ENCODE results near the gene TSPAN11. TPM values are rescaled to one million over a fixed set of nuclear protein-coding genes. Genes with fewer than 3 reads are reported as not detected.

TSPAN11 gene
- total RNA-seq, 2 experiments from 2014 or later: not detected

DNA sequence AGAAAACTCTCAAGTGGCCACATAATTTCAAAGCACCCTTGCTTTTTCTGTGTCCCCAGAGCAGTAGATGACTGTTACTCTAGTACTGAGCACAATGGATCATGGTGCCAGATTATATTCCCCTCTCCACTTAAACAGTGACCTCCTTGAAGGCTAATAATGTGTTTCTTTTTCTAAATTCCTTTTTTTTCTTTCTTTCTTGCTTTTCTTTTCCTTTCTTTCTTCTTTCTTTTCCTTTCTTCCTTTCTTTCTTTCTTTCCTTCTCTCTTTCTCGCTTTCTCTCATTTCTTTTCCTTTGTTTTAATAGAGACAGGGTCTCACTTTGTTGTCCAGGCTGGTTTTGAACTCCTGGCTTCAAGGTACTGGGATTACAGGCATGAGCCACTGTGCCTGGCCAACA, 26.2 kb upstream of the TSPAN11 start:
- DNase-seq: no peak
- Mint-ChIP-seq H3K4me1 (no peaks in the 10 kb centered on the region), H3K27ac (no peak overlapping the region), H3K36me3 (ENCODE audit: low read depth) (no peaks in the 10 kb centered on the region), H3K9me3 (no peaks in the 10 kb centered on the region), H3K27me3 (peaks cover 10% of the 10 kb centered on the region), H3K4me3 (no peak overlapping the region)
- ChIA-PET POLR2A (no interaction called here), CTCF (no interaction called here)

- H3K27me3 Mint-ChIP-seq: peaks cover 10% of the 10 kb centered on the region
- H3K27ac Mint-ChIP-seq: no peak overlapping the region
- H3K36me3 Mint-ChIP-seq (ENCODE audit: low read depth): no peaks in the 10 kb centered on the region
- DNase-seq: no peak
- ChIA-PET CTCF (no interaction called here), POLR2A (no interaction called here)
- no peak overlapping the region for H3K4me3 Mint-ChIP-seq
- no peaks in the 10 kb centered on the region for H3K4me1 Mint-ChIP-seq
- no peaks in the 10 kb centered on the region for H3K9me3 Mint-ChIP-seq
Observed at GRCh38 chr12:30902001-30902400, 24.5 kb upstream of the TSPAN11 start.

DNA sequence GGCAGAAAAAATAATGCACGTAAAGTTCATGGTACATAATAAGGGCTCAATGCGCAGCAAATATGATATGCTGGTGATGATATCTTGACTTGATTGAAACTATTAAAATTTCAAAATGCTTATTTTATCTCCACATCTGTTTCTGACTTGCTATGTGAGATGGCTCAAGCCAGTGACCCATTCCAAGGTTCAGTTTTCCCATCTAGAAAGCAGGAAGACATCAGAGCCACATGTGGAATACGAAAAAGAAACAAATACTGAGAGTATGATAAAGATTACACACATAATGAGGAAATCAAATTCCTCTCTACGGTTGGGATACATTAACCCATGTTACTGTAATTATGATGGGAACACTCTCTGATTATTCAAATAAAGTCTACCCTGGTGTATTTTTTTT, 24.0 kb upstream of the TSPAN11 start:
- no peak overlapping the region for H3K27ac Mint-ChIP-seq
- no peaks in the 10 kb centered on the region for H3K9me3 Mint-ChIP-seq
- peaks cover 9% of the 10 kb centered on the region for H3K27me3 Mint-ChIP-seq
- no peak for DNase-seq
- H3K36me3 Mint-ChIP-seq (ENCODE audit: low read depth): no peaks in the 10 kb centered on the region
- POLR2A ChIA-PET: no interaction called here
- H3K4me1 Mint-ChIP-seq: no peaks in the 10 kb centered on the region
- CTCF ChIA-PET: no interaction called here
- H3K4me3 Mint-ChIP-seq: no peak overlapping the region

DNA sequence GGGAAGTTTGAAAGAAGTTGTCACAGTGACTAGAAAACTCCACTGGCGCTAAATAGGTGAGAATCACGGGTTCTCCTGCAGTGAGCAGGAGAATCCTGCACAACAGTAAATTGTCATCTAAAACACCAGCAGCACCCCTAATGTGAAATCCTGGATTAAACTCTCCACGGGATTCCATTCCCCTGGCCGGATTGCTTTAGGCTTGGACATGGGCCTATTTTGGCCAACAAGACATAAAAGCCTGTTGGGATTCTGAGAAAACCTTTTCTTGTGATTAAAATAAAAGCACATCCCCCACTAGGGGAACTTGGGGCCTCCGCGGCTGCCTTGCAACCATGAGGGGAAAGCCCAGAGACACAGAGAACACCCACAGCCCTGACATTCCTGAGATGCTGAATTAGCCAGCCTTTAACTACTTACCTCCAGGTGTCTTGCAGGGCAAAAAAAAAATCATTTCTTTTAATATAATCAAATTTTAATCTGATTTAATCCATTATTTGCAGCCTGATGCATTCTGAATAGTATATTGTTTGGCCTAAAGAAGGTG, 21.0 kb upstream of the TSPAN11 start:
- Mint-ChIP-seq H3K36me3 (ENCODE audit: low read depth) (no peaks in the 10 kb centered on the region), H3K4me1 (no peaks in the 10 kb centered on the region), H3K27ac (no peak overlapping the region), H3K27me3 (peaks cover 2% of the 10 kb centered on the region), H3K9me3 (no peaks in the 10 kb centered on the region), H3K4me3 (no peak overlapping the region)
- ChIA-PET CTCF (no interaction called here), POLR2A (no interaction called here)
- no peak for DNase-seq

- H3K4me1 Mint-ChIP-seq: no peaks in the 10 kb centered on the region
- no peaks in the 10 kb centered on the region for H3K9me3 Mint-ChIP-seq
- ChIA-PET POLR2A (no interaction called here), CTCF (no interaction called here)
- H3K27me3 Mint-ChIP-seq: no peaks in the 10 kb centered on the region
- no peak for DNase-seq
- H3K4me3 Mint-ChIP-seq: no peak overlapping the region
- no peaks in the 10 kb centered on the region for H3K36me3 Mint-ChIP-seq (ENCODE audit: low read depth)
- H3K27ac Mint-ChIP-seq: no peak overlapping the region
Observed at GRCh38 chr12:30908076-30908721, 18.3 kb upstream of the TSPAN11 start.

GRCh38 chr12:30908722-30909348, 17.7 kb upstream of the TSPAN11 start:
- H3K4me1 Mint-ChIP-seq: no peaks in the 10 kb centered on the region
- no peak for DNase-seq
- no peaks in the 10 kb centered on the region for H3K27me3 Mint-ChIP-seq
- no peaks in the 10 kb centered on the region for H3K9me3 Mint-ChIP-seq
- POLR2A ChIA-PET: no interaction called here
- no peaks in the 10 kb centered on the region for H3K36me3 Mint-ChIP-seq (ENCODE audit: low read depth)
- H3K27ac Mint-ChIP-seq: no peak overlapping the region
- CTCF ChIA-PET: no interaction called here
- H3K4me3 Mint-ChIP-seq: no peak overlapping the region

GRCh38 chr12:30909349-30910037, 17.1 kb upstream of the TSPAN11 start:
- Mint-ChIP-seq H3K4me1 (no peaks in the 10 kb centered on the region), H3K4me3 (no peak overlapping the region), H3K9me3 (no peaks in the 10 kb centered on the region), H3K27ac (no peak overlapping the region), H3K36me3 (ENCODE audit: low read depth) (no peaks in the 10 kb centered on the region), H3K27me3 (no peaks in the 10 kb centered on the region)
- CTCF ChIA-PET: no interaction called here
- DNase-seq: no peak
- POLR2A ChIA-PET: no interaction called here

DNA sequence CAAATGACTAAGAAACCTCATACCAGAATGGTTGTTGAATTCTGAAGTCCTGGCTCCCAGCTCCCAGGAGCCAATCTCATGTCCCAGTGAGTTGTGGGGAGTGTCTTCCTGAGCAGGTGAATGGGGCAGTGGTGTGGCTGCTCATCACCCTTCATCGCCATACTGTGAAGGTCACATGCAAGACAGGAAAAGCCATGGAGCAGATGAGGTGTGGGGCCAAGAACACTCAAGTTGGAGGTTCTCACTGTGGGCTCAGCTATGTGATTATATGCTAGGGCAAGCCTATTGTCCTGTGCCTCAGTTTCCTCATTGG, 16.6 kb upstream of the TSPAN11 start:
- Mint-ChIP-seq H3K36me3 (ENCODE audit: low read depth) (no peaks in the 10 kb centered on the region), H3K9me3 (no peaks in the 10 kb centered on the region), H3K27ac (no peak overlapping the region), H3K4me1 (no peaks in the 10 kb centered on the region), H3K27me3 (no peaks in the 10 kb centered on the region), H3K4me3 (no peak overlapping the region)
- no peak for DNase-seq
- CTCF ChIA-PET: no interaction called here
- POLR2A ChIA-PET: no interaction called here

GRCh38 chr12:30911207-30911606, 15.3 kb upstream of the TSPAN11 start:
- DNase-seq: no peak
- H3K36me3 Mint-ChIP-seq (ENCODE audit: low read depth): no peaks in the 10 kb centered on the region
- no peak overlapping the region for H3K4me3 Mint-ChIP-seq
- no peaks in the 10 kb centered on the region for H3K4me1 Mint-ChIP-seq
- no peaks in the 10 kb centered on the region for H3K9me3 Mint-ChIP-seq
- ChIA-PET POLR2A (no interaction called here), CTCF (no interaction called here)
- H3K27me3 Mint-ChIP-seq: no peaks in the 10 kb centered on the region
- no peak overlapping the region for H3K27ac Mint-ChIP-seq

DNA sequence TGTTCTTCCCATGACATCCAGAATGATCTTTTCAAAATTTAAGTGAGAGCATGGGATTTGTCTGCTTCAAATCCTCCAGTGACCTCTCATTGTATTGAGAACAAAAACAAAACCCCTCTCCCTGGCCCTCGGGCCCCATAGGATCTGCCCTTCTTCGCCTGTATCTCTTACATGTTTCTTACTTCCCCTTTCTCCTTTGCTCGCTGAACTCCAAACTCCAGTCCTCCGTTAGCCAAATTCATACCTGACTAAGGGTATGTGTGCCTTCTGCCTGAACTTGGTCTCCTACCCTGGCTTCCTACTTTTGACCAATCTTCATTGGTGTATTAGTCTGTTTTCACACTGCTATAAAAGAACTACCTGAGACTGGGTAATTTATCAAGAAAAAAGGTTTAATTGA, 13.2 kb upstream of the TSPAN11 start:
- CTCF ChIA-PET: no interaction called here

GRCh38 chr12:30914986-30915591, 11.5 kb upstream of the TSPAN11 start:
- Mint-ChIP-seq H3K36me3 (ENCODE audit: low read depth) (no peaks in the 10 kb centered on the region), H3K4me3 (no peak overlapping the region), H3K9me3 (no peaks in the 10 kb centered on the region), H3K4me1 (no peaks in the 10 kb centered on the region), H3K27me3 (peaks cover 4% of the 10 kb centered on the region), H3K27ac (no peak overlapping the region)
- ChIA-PET CTCF (no interaction called here), POLR2A (no interaction called here)
- DNase-seq: no peak

More for the DNA sequence above, 13.2 kb upstream of the TSPAN11 start:
- Mint-ChIP-seq H3K27me3 (peaks cover 4% of the 10 kb centered on the region), H3K36me3 (ENCODE audit: low read depth) (no peaks in the 10 kb centered on the region), H3K4me1 (no peaks in the 10 kb centered on the region), H3K27ac (no peak overlapping the region), H3K4me3 (no peak overlapping the region), H3K9me3 (no peaks in the 10 kb centered on the region)
- DNase-seq: no peak
- POLR2A ChIA-PET: no interaction called here

GRCh38 chr12:30923057-30923456, 3.5 kb upstream of the TSPAN11 start:
- Mint-ChIP-seq H3K27me3 (peaks cover 45% of the 10 kb centered on the region), H3K4me3 (no peak overlapping the region), H3K9me3 (no peaks in the 10 kb centered on the region), H3K4me1 (no peaks in the 10 kb centered on the region), H3K27ac (no peak overlapping the region), H3K36me3 (ENCODE audit: low read depth) (no peaks in the 10 kb centered on the region)
- DNase-seq: no peak
- ChIA-PET POLR2A (no interaction called here), CTCF (no interaction called here)

DNA sequence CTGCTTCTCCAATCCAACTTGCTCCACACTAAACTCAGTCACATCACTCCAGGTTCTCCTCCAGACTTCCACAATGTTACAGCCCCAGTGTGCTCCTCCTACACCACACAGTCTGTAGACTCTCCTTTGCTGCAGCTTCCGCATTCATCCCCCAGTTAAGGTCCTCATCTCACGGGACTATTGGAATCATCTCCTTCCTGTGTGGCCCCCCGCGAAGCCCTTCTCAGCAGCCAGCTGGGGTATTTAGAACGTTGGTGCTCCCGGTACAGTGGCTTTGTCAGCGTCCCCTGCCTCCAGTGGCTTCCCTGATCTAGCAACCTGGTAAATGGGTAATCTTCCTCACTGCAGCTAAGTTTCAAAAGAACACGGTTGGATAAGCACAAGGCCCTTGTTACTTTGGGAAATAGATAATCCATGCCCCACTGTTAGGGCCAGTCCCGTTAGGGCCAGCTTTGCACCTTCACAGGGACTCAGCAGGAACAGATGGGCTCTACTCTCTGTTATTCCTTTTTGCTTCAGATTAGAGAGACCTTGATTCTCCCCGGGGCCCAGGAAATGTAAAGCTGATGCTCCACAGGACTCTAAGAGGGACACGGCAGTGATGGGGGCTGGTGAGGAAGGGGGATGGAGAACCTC, 823 bp upstream of the TSPAN11 start:
- no peak overlapping the region for H3K27ac Mint-ChIP-seq

More for the DNA sequence above, 823 bp upstream of the TSPAN11 start:
- H3K4me1 Mint-ChIP-seq: no peaks in the 10 kb centered on the region
- DNase-seq: no peak
- CTCF ChIA-PET: no interaction called here
- H3K27me3 Mint-ChIP-seq: peaks cover 57% of the 10 kb centered on the region
- no peak overlapping the region for H3K4me3 Mint-ChIP-seq
- no peaks in the 10 kb centered on the region for H3K9me3 Mint-ChIP-seq
- H3K36me3 Mint-ChIP-seq (ENCODE audit: low read depth): no peaks in the 10 kb centered on the region
- POLR2A ChIA-PET: no interaction called here
